Measurements from ENCODE around the gene ALOXE3. TPM values are rescaled to one million over a fixed set of nuclear protein-coding genes. Genes with fewer than 3 reads are reported as not detected.
"Not testable (repeated sequence)": the region's sequence is repeated elsewhere in the genome, so short reads cannot be mapped to it uniquely, and the experiment has no call there.

Gene ALOXE3
- total RNA-seq, 1 donor from 2014 or later: not detected

- no peak for TF ChIP-seq CTCF (IDR thresholded peaks at IDR 0.05; ENCODE audit: unreplicated experiment)
- DNase-seq (ENCODE audit: low spot score, unreplicated experiment): no peak
- Mint-ChIP-seq H3K27me3 (peaks cover 96% of the 10 kb centered on the region), H3K9me3 (ENCODE audit: low read depth) (no peaks in the 10 kb centered on the region), H3K27ac (no peak overlapping the region), H3K4me1 (ENCODE audit: low read depth) (peaks cover 11% of the 10 kb centered on the region), H3K4me3 (ENCODE audit: low read depth) (no peak overlapping the region), H3K36me3 (ENCODE audit: insufficient read depth) (no peaks in the 10 kb centered on the region)
These were observed 54.4 kb downstream of the ALOXE3 start for GRCh38 chr17:8063761-8064534.

GRCh38 chr17:8062807-8063483 is 55.4 kb downstream of the ALOXE3 start:
- Mint-ChIP-seq H3K27me3 (peaks cover 93% of the 10 kb centered on the region), H3K9me3 (ENCODE audit: low read depth) (no peaks in the 10 kb centered on the region), H3K4me3 (ENCODE audit: low read depth) (no peak overlapping the region), H3K27ac (no peak overlapping the region), H3K4me1 (ENCODE audit: low read depth) (peaks cover 5% of the 10 kb centered on the region), H3K36me3 (ENCODE audit: insufficient read depth) (no peaks in the 10 kb centered on the region)
- no peak for TF ChIP-seq CTCF (IDR thresholded peaks at IDR 0.05; ENCODE audit: unreplicated experiment)
- no peak for DNase-seq (ENCODE audit: low spot score, unreplicated experiment)

- peaks cover 92% of the 10 kb centered on the region for H3K27me3 Mint-ChIP-seq
- TF ChIP-seq CTCF (IDR thresholded peaks at IDR 0.05; ENCODE audit: unreplicated experiment): no peak
- no peak overlapping the region for H3K4me3 Mint-ChIP-seq (ENCODE audit: low read depth)
- no peaks in the 10 kb centered on the region for H3K9me3 Mint-ChIP-seq (ENCODE audit: low read depth)
- no peak overlapping the region for H3K27ac Mint-ChIP-seq
- no peaks in the 10 kb centered on the region for H3K36me3 Mint-ChIP-seq (ENCODE audit: insufficient read depth)
- no peak for DNase-seq (ENCODE audit: low spot score, unreplicated experiment)
- peaks cover 5% of the 10 kb centered on the region for H3K4me1 Mint-ChIP-seq (ENCODE audit: low read depth)
These were observed 55.9 kb downstream of the ALOXE3 start for GRCh38 chr17:8062435-8062806.

GRCh38 chr17:8061851-8062250 is 56.5 kb downstream of the ALOXE3 start:
- DNase-seq (ENCODE audit: low spot score, unreplicated experiment); H3K4me3 Mint-ChIP-seq (ENCODE audit: low read depth); H3K9me3 Mint-ChIP-seq (ENCODE audit: low read depth); H3K27ac Mint-ChIP-seq; H3K4me1 Mint-ChIP-seq (ENCODE audit: low read depth); H3K36me3 Mint-ChIP-seq (ENCODE audit: insufficient read depth): not testable (repeated sequence)
- peaks cover 89% of the 10 kb centered on the region for H3K27me3 Mint-ChIP-seq

GRCh38 chr17:8060274-8060673 is 58.0 kb downstream of the ALOXE3 start:
- peaks cover 22% of the 10 kb centered on the region for H3K4me1 Mint-ChIP-seq (ENCODE audit: low read depth)
- no peaks in the 10 kb centered on the region for H3K9me3 Mint-ChIP-seq (ENCODE audit: low read depth)
- TF ChIP-seq CTCF (IDR thresholded peaks at IDR 0.05; ENCODE audit: unreplicated experiment): peak; percentile 82
- no peak overlapping the region for H3K4me3 Mint-ChIP-seq (ENCODE audit: low read depth)
- H3K36me3 Mint-ChIP-seq (ENCODE audit: insufficient read depth): no peaks in the 10 kb centered on the region
- peaks cover 82% of the 10 kb centered on the region for H3K27me3 Mint-ChIP-seq
- DNase-seq (ENCODE audit: low spot score, unreplicated experiment): peak; percentile 45
- no peak overlapping the region for H3K27ac Mint-ChIP-seq

Measured in progenitor cell of endocrine pancreas (in vitro differentiated cells).